ENCODE measurements around the gene KLF6. TPM values are rescaled to one million over a fixed set of nuclear protein-coding genes. Genes with fewer than 3 reads are reported as not detected.

KLF6 gene
- polyA plus RNA-seq, 1 of the 3 experiments (the other 2 are of a cell fraction), result 148 TPM

- Histone ChIP-seq H3K4me1 (ENCODE audit: control insufficient read depth in 1 of 2, insufficient read depth in 2 of 2, low read depth in 1 of 2, low read length in 1 of 2) (peaks cover 6 to 12% of the 10 kb centered on the region in 2 experiments; a peak in 3 of 4 replicates), H3K4me3 (ENCODE audit: low read depth in 2 of 2, low read length in 1 of 2) (no peak overlapping the region), H2AFZ (ENCODE audit: low read depth) (no peak overlapping the region), H3K36me3 (replicated peaks in 1 of 2; ENCODE audit: control insufficient read depth in 1 of 2, insufficient read depth in 2 of 2, low read length in 1 of 2) (no peaks in the 10 kb centered on the region), H3K4me2 (no peak overlapping the region), H4K20me1 (ENCODE audit: insufficient read depth) (no peaks in the 10 kb centered on the region), H3F3A (replicated peaks; ENCODE audit: insufficient read depth) (peaks cover 5% of the 10 kb centered on the region), H3K9me3 (no peaks in the 10 kb centered on the region), H3K27me3 (ENCODE audit: insufficient read depth) (no peaks in the 10 kb centered on the region), H3K27ac (ENCODE audit: low read depth in 2 of 2, low read length in 1 of 2) (no peak overlapping the region), H3K79me2 (ENCODE audit: insufficient read depth) (no peaks in the 10 kb centered on the region), H3K9me2 (no peaks in the 10 kb centered on the region), H3K9ac (no peak overlapping the region)
- 95% methylated on average over 24 of the region's 27 CpGs for WGBS (ENCODE audit: low lambda C conversion rate)
- DNase-seq, result no peak
- TF ChIP-seq MEF2A (IDR thresholded peaks at IDR 0.05; ENCODE audit: borderline replicate concordance, low read depth), result no peak
- no peak for TF ChIP-seq IRF3 (IDR thresholded peaks at IDR 0.05; ENCODE audit: low read depth, low read length)
- TF ChIP-seq RXRA (IDR thresholded peaks at IDR 0.05; ENCODE audit: borderline replicate concordance, low read depth), result no peak
- TF ChIP-seq SIN3A (IDR thresholded peaks at IDR 0.05; ENCODE audit: borderline replicate concordance, low read depth, low read length), result no peak
- TF ChIP-seq USF1 (IDR thresholded peaks at IDR 0.05; ENCODE audit: borderline replicate concordance, low read depth), result no peak
- TF ChIP-seq RCOR1 (IDR thresholded peaks at IDR 0.05; ENCODE audit: low read length), result no peak
- no peak for TF ChIP-seq TEAD4 (IDR thresholded peaks at IDR 0.05; ENCODE audit: borderline replicate concordance, insufficient read depth)
- TF ChIP-seq EZH2phosphoT487 (IDR thresholded peaks at IDR 0.05; ENCODE audit: borderline replicate concordance, low read depth), result no peak
- TF ChIP-seq, protein P1, sequence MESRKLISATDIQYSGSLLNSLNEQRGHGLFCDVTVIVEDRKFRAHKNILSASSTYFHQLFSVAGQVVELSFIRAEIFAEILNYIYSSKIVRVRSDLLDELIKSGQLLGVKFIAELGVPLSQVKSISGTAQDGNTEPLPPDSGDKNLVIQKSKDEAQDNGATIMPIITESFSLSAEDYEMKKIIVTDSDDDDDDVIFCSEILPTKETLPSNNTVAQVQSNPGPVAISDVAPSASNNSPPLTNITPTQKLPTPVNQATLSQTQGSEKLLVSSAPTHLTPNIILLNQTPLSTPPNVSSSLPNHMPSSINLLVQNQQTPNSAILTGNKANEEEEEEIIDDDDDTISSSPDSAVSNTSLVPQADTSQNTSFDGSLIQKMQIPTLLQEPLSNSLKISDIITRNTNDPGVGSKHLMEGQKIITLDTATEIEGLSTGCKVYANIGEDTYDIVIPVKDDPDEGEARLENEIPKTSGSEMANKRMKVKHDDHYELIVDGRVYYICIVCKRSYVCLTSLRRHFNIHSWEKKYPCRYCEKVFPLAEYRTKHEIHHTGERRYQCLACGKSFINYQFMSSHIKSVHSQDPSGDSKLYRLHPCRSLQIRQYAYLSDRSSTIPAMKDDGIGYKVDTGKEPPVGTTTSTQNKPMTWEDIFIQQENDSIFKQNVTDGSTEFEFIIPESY (IDR thresholded peaks at IDR 0.05; ENCODE audit: borderline replicate concordance, low read depth), result no peak
- no peak for TF ChIP-seq NFIC (IDR thresholded peaks at IDR 0.05; ENCODE audit: borderline replicate concordance)
- no peak for TF ChIP-seq FOSL2 (IDR thresholded peaks at IDR 0.05; ENCODE audit: borderline replicate concordance, low read depth)
- TF ChIP-seq RFX5 (IDR thresholded peaks at IDR 0.05; ENCODE audit: low read length), result no peak
- no peak for TF ChIP-seq JUND (IDR thresholded peaks at IDR 0.05)
- TF ChIP-seq CHD2 (IDR thresholded peaks at IDR 0.05; ENCODE audit: low read length, partially characterized antibody), result no peak
- no peak for TF ChIP-seq MAX (IDR thresholded peaks at IDR 0.05; ENCODE audit: low read depth)
- TF ChIP-seq NRF1 (IDR thresholded peaks at IDR 0.05; ENCODE audit: low read depth, low read length), result no peak
- TF ChIP-seq POLR2AphosphoS5 (IDR thresholded peaks at IDR 0.05; ENCODE audit: low read depth, low read length), result no peak
- TF ChIP-seq, protein P2, sequence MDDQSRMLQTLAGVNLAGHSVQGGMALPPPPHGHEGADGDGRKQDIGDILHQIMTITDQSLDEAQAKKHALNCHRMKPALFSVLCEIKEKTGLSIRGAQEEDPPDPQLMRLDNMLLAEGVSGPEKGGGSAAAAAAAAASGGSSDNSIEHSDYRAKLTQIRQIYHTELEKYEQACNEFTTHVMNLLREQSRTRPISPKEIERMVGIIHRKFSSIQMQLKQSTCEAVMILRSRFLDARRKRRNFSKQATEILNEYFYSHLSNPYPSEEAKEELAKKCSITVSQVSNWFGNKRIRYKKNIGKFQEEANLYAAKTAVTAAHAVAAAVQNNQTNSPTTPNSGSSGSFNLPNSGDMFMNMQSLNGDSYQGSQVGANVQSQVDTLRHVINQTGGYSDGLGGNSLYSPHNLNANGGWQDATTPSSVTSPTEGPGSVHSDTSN (IDR thresholded peaks at IDR 0.05), result no peak
- TF ChIP-seq CTCF (IDR thresholded peaks at IDR 0.05), result no peak
- ChIA-PET CTCF (no interaction called here), POLR2A (no interaction called here)
Measured at GRCh38 chr10:3747248-3747960, 37.6 kb downstream of the KLF6 start.

Measured in SK-N-SH (cell line).